Hair follicular keratinocyte (primary cell): ENCODE measurements around the gene MSX1. TPM values are rescaled to one million over a fixed set of nuclear protein-coding genes. Genes with fewer than 3 reads are reported as not detected.

Experiments used
- total RNA-seq: library from RNA; depleted of rRNA; stranded (reverse); fragments of >200 nt; gene quantifications from 2 replicates; pipeline ENCODE4 v1.2.3, GENCODE V29; 2015

The MSX1 gene
- 0.08 and 1.1 TPM in 2 replicates for total RNA-seq

GRCh38 chr4:4859325-4859798 is at the start of gene MSX1:
Gene MSX1 (plus strand): TSS chr4:4859665. CDS start chr4:4859900, 235 bp downstream.

Other genes starting within 250 kb of the MSX1 start
- gene CYTL1, start 159.8 kb downstream of the MSX1 start, total RNA-seq, result 0.55 TPM in 1 of 2 replicates, not detected in the other
- 1.1 and 2.0 TPM in 2 replicates for gene STK32B, start 191.8 kb downstream of the MSX1 start, total RNA-seq